Tibial artery (tissue), 4 donors: ENCODE results near the gene BSND.

ENCODE experiments used
- DNase-seq, 2 donors: peaks; one replicate each; pipeline ENCODE4 v3.0.0-alpha.2; 2019
- H3K27ac ChIP-seq, 2 donors: fragments of 200-600 bp; sonication (generic) in 1 of 2; 1 replicate in 1 of 2; 2 replicates in 1 of 2; pipeline ENCODE4 v1.5.1; 2018 to 2019; ENCODE audit warnings: mild to moderate bottlenecking in 1 of 2
- H3K27me3 ChIP-seq, 2 donors: fragments of 200-600 bp; sonication (generic) in 1 of 2; one replicate each; pipeline versions ENCODE4 v1.5.1 to v1.6.0; 2016 to 2019
- H3K36me3 ChIP-seq, 3 donors: fragments of 200-600 bp; sonication (generic) in 2 of 3; one replicate each; pipeline ENCODE4 v1.5.1; 2016 to 2019; ENCODE audit warnings: mild to moderate bottlenecking in 2 of 3
- H3K4me1 ChIP-seq, 4 donors: fragments of 200-600 bp; sonication (generic) in 2 of 4; 1 replicate in 3 of 4; 2 replicates in 1 of 4; pipeline ENCODE4 v1.5.1; 2016 to 2019
- H3K4me3 ChIP-seq, 2 donors: fragments of 200-600 bp; sonication (generic) in 1 of 2; 1 replicate in 1 of 2; 2 replicates in 1 of 2; pipeline ENCODE4 v1.5.1; 2018 to 2019; ENCODE audit warnings: mild to moderate bottlenecking in 2 of 2
- H3K9me3 ChIP-seq, 3 donors: fragments of 200-600 bp; sonication (generic) in 1 of 3; one replicate each; pipeline ENCODE4 v1.5.1; 2016 to 2019
- CTCF ChIP-seq, 2 experiments: fragments of 200-600 bp in 1 of 2; fragments of 450-650 bp in 1 of 2; IDR thresholded peaks; one replicate each; pipeline ENCODE4 v1.5.1; 2017 to 2019; ENCODE audit warnings: antibody characterized with exemption in 2 of 2, mild to moderate bottlenecking in 1 of 2, moderate library complexity in 1 of 2
- intact Hi-C: fragments of 100-400 bp; cut with DNase I; formaldehyde crosslinking; loops from one replicate; pipeline ENCODE4 v1.15.0; 2023; ENCODE audit warnings: low total_unique reads

The BSND gene

GRCh38 chr1:55047611-55048010, 48.9 kb downstream of the BSND start:
- Histone ChIP-seq H3K27me3 (no peaks in the 10 kb centered on the region), H3K27ac (no peak overlapping the region), H3K9me3 (no peaks in the 10 kb centered on the region), H3K4me1 (no peaks in the 10 kb centered on the region), H3K36me3 (no peaks in the 10 kb centered on the region), H3K4me3 (no peak overlapping the region)
- TF ChIP-seq CTCF (IDR thresholded peaks at IDR 0.05) = no peak
- intact Hi-C loops = no loop called here
- peak in 1 of 2 donors; percentile 47 for DNase-seq

- Histone ChIP-seq H3K4me3 (no peak overlapping the region), H3K9me3 (no peaks in the 10 kb centered on the region), H3K36me3 (no peaks in the 10 kb centered on the region), H3K27ac (no peak overlapping the region), H3K27me3 (no peaks in the 10 kb centered on the region), H3K4me1 (no peaks in the 10 kb centered on the region)
- intact Hi-C loops = no loop called here
- TF ChIP-seq CTCF (IDR thresholded peaks at IDR 0.05) = no peak
- peak in 1 of 2 donors; percentile 51 for DNase-seq
Observed at GRCh38 chr1:55048453-55049270, 49.9 kb downstream of the BSND start.

GRCh38 chr1:55049271-55049913, 50.7 kb downstream of the BSND start:
- intact Hi-C loops = no loop called here
- no peaks in the 10 kb centered on the region for H3K36me3 ChIP-seq
- no peaks in the 10 kb centered on the region for H3K27me3 ChIP-seq
- peak in 1 of 2 donors; percentile 51 for DNase-seq
- H3K9me3 ChIP-seq = no peaks in the 10 kb centered on the region
- H3K4me1 ChIP-seq = no peaks in the 10 kb centered on the region
- H3K4me3 ChIP-seq = no peak overlapping the region
- H3K27ac ChIP-seq = no peak overlapping the region
- no peak for TF ChIP-seq CTCF (IDR thresholded peaks at IDR 0.05)

- intact Hi-C loops = no loop called here
- Histone ChIP-seq H3K9me3 (no peaks in the 10 kb centered on the region), H3K36me3 (no peaks in the 10 kb centered on the region), H3K27ac (no peak overlapping the region), H3K27me3 (no peaks in the 10 kb centered on the region), H3K4me3 (no peak overlapping the region), H3K4me1 (no peaks in the 10 kb centered on the region)
- DNase-seq = peak in 1 of 2 donors; percentile 48
- no peak for TF ChIP-seq CTCF (IDR thresholded peaks at IDR 0.05)
Observed at GRCh38 chr1:55049914-55050278, 51.2 kb downstream of the BSND start.

GRCh38 chr1:55050283-55050682, 51.5 kb downstream of the BSND start:
- no peaks in the 10 kb centered on the region for H3K4me1 ChIP-seq
- intact Hi-C loops = no loop called here
- peak in 1 of 2 donors; percentile 49 for DNase-seq
- no peaks in the 10 kb centered on the region for H3K9me3 ChIP-seq
- no peak for TF ChIP-seq CTCF (IDR thresholded peaks at IDR 0.05)
- H3K27ac ChIP-seq = no peak overlapping the region
- H3K27me3 ChIP-seq = no peaks in the 10 kb centered on the region
- H3K4me3 ChIP-seq = no peak overlapping the region
- no peaks in the 10 kb centered on the region for H3K36me3 ChIP-seq
